LNCaP clone FGC (cell line): ENCODE results near the gene KCNA2.
A peak's percentile ranks its signal among the peaks of the same experiment; 100 is the strongest.

Experiments
- DNase-seq: peaks from one replicate; pipeline ENCODE4 v3.0.0-alpha.2; 2011; ENCODE audit warnings: low read depth
- H3K4me3 ChIP-seq: 2 replicates; pipeline ENCODE4 v1.5.1; 2011; ENCODE audit warnings: mild to moderate bottlenecking, low read depth, low read length, control low read depth
- CTCF ChIP-seq: IDR thresholded peaks from 2 replicates; pipeline ENCODE4 v1.5.1; 2012; ENCODE audit warnings: mild to moderate bottlenecking; ENCODE audit not compliant: control insufficient read depth, insufficient read depth; ENCODE audit errors: extremely low read depth

Gene KCNA2

DNA sequence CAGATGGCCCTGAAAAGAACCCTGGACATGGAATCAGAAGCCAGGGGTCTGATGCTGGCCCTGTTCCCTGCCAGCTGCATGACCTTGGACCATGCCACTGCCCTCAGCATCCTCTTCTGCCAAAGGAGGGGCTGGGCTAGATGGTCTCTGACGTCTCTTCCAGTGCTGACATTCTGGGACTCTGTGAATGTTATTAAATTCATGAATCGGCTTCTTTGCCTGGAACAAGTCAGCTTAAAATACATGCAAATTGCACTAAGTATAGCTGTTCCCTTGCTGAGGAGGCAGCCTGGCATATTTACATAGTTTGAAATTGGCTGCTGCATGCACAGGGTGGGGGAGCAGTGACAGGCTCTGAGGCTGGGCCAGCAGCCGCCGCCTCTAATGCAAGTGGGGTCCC lies 23.8 kb downstream of the KCNA2 start:
- no peak for DNase-seq
- no peak for TF ChIP-seq CTCF
- H3K4me3 ChIP-seq: no peak overlapping the region

GRCh38 chr1:110581682-110582145 lies 24.4 kb downstream of the KCNA2 start:
- no peak overlapping the region for H3K4me3 ChIP-seq
- DNase-seq: no peak
- TF ChIP-seq CTCF: no peak

DNA sequence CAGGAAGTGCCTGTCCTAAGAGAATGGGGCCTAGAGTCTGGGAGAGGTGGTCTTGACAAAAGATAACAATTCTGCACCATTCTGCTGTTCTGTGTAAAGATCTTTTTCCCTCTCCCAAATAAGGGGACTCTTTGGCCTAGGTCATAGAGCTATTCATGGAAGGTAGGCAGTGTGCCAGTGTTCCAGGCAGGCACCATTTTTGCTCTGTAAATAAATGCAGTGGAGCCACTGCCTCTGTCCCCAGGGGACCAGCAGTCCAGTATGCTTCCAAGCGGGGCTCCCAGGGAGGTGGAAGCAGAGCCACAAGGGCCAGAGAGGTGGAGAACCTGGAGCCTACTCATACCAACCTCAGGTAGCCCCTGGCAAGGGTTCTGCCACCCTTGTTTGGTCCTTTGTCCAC lies 25.9 kb downstream of the KCNA2 start:
- no peak overlapping the region for H3K4me3 ChIP-seq
- no peak for DNase-seq
- TF ChIP-seq CTCF: no peak

DNA sequence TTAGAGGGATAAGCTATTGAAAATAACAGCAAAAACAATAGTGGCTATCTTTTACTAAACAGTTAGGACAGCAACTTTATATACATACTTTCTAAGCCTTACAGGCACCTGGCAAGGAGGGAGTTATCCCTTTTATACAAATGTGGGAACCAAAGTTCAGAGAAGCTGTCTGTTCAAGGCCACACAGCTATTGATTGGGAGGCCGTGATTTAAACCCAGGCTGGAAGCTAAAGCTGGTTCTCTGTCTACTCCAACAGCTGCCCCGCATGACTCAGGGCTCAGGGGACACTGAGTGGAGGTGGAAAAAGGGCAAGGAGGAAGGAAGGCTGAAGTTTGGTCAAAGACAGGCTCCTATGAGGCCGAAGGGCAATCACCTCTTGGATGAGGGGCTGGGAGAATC lies 26.7 kb downstream of the KCNA2 start:
- no peak overlapping the region for H3K4me3 ChIP-seq
- DNase-seq: no peak
- no peak for TF ChIP-seq CTCF

DNA sequence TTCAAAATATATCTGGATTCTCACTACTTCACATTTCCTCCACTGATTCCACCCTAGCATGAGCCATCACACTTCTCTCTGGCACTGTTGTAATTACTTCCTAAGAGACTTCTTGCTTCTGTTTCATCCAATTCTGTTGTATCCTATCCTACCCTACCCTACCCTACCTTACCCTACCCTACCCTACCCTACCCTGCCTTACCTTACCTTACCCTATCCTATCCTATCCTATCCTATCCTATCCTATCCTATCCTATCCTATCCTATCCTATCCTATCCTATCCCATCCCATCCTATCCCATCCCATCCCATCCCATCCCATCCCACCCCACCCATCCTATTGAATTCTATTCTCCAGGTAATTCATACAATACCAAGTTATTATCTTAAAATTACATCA lies 29.7 kb downstream of the KCNA2 start:
- TF ChIP-seq CTCF: no peak
- no peak overlapping the region for H3K4me3 ChIP-seq
- no peak for DNase-seq

DNA sequence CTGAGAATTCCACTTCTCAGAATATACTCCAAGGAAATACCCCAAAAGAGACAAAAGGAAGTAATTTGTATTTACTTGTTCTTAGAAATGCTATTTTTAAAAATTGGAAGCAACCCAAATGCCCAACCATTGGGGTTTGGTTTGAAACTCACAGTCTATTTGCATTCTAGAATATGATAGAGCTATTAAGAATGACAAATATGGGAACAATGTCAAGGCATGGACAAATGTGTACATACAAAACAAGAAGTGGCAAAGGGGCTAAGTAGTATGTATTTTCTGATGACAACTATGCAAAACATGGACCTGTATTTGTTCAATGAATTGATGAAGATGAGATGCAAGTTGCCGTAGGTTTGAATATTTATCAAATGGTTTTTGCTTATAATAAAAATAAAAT lies 32.8 kb downstream of the KCNA2 start:
- peak; percentile 13 for DNase-seq
- no peak for TF ChIP-seq CTCF
- no peak overlapping the region for H3K4me3 ChIP-seq

GRCh38 chr1:110572751-110573150 lies 33.4 kb downstream of the KCNA2 start:
- no peak for DNase-seq
- no peak for TF ChIP-seq CTCF
- H3K4me3 ChIP-seq: no peak overlapping the region
